ENCODE results near the gene CTU1.

CTU1 gene

GRCh38 chr19:51102991-51103390 lies 5.2 kb downstream of the CTU1 start:
- DNase-seq (ENCODE audit: low spot score): no peak

DNA sequence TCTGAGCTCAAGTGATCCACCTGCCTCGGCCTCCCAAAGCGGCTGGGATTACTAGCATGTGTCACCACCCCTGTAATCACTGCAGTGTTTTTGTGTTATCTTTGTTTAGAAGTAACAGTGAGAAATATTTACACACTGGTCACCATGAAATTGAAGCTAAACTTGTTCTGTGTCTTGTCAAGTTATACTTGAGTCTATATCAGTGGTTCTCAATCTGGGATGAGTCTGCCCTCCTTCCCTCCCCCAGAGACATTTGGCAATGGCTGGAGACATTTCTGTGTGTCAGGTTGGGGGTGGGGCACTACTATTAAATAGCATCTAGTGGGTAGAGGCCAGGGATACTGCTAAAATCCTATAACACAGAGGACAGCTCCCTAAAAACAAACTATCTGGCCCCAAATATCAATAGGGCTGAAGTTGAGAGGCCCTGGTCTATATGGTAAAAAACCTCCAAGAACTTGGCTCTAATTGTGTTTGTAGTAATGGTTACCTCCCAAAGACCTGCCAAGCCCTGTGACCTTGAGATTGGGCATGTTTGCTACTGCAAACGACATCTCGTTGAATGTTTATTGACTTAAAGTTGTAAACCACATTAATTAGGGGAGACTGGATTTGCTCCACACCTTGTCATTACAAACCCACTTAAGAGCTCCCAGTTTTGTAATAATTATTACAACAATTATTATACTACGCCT lies 6.9 kb downstream of the CTU1 start:
- no peak for DNase-seq (ENCODE audit: low spot score)

DNA sequence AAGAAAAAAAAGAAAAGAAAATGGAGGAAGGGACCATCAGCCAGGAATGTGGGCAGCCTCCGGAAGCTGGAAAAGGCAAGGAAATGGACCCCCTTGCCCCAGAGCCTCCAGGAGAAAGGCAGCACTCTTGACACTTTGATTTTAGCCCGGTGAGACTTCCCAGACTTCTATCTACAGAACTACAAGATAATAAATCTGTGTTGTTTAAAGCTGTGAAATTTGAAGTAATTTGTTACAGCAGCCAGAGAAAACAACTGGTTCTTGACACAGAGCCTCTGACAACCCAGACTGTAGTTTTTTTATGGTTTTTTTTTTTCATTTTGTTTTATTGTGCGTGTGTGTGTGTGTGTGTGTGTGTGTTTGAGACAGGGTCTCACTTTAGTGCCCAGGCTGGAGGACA lies 7.6 kb downstream of the CTU1 start:
- DNase-seq (ENCODE audit: low spot score): no peak

- no peak for DNase-seq (ENCODE audit: low spot score)
These were observed 9.2 kb downstream of the CTU1 start for GRCh38 chr19:51099047-51099382.

- DNase-seq (ENCODE audit: low spot score): no peak
These were observed 9.7 kb downstream of the CTU1 start for GRCh38 chr19:51098365-51099046.

GRCh38 chr19:51097796-51098195 lies 10.4 kb downstream of the CTU1 start:
- no peak for DNase-seq (ENCODE audit: low spot score)

- DNase-seq (ENCODE audit: low spot score): peak; percentile 52
These were observed 11.0 kb downstream of the CTU1 start for GRCh38 chr19:51097166-51097738.

GRCh38 chr19:51096473-51097165 lies 11.6 kb downstream of the CTU1 start:
- DNase-seq (ENCODE audit: low spot score): no peak

DNA sequence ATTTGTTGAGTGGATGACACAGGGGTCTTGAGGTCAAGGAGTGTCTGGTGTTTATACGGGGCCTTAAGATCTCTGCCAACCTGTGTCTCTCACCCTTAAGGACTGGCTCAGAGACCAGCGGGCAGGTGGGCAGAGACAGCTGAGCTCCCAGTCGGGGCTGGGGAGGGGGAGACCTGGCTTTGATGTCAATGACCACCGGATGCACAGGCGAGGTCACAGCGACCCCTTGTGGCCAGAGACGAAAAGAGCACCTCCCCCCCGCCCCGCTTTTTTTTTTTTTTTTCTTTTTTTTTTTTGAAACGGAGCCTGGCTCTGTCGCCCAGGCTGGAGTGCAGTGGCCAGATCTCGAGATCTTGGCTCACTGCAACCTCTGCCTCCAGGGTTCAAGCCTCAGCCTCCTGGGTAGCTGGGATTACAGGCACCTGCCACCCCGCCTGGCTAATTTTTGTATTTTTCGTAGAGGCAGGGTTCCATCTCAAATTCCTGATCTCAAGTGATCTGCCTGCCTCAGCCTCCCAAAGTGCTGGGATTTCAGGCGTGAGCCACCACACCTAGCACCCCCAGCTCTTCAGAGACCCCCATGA lies 13.4 kb downstream of the CTU1 start:
- DNase-seq (ENCODE audit: low spot score): peak; percentile 51

GRCh38 chr19:51093510-51094345 lies 14.5 kb downstream of the CTU1 start:
- no peak for DNase-seq (ENCODE audit: low spot score)

GRCh38 chr19:51093101-51093500 lies 15.1 kb downstream of the CTU1 start:
- no peak for DNase-seq (ENCODE audit: low spot score)

DNA sequence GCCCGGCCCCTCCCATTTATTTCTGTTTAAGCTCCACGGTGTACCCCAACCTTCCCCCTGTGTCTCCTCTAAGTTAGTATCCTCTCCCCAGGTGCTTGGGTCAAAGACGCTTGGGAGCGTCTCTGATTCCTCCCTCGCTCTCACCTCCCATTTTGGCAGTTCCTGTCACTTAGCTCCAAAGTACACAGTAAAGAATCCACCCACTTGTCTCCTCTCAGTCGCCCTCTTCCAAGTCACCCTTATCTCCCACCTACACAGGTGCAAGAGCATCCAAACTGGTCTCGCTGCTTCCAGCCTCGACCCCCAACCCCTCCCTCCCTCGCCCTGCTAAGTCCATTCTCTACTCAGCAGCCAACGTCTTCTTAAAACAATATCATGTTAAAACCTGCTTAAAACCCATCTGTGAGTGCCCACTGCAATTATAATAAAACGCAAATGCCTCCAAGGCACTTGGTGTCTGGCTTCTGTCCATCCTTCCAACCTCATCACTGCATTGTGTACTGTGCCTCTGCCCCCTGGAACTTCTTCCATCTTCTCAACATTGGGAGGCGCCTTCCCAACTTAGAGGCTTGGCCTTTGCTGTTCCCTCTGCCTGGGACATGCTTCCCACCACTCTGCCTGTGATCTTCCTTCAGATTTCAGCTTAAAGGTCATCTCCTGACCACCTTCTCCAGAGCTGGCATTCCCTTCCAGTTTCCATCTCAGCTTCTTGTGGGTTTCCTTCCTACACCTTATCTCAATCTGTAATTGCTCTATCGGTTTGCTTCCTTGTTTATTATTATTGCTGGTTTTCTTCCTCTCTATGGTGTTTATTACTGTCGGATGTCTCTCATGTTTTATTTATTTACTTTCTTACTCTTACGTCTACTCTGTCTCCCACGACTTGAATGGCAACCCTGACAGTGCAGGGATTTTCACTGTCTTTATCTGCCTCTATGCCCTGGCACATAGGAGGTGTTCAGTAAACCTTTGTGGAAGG lies 16.0 kb downstream of the CTU1 start:
- no peak for DNase-seq (ENCODE audit: low spot score)

DNA sequence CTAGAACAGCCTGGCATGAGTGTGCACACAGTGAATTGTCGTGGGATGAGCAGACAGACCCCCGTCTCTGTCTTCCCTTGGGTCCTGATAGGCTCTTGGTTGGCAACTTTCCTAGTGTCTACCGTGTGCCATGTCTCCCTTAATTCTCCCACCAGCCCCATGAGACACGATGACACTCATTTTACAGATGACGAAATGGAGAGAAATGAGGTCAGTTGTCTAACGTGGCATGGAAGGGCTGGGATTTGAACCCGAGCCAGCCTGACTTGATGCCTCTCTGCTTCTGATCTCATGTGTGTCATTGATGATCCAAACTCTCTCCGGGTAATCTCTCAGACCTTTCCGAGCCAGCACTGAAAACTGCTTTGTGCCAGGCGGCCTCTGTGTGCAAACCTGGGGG lies 17.1 kb downstream of the CTU1 start:
- DNase-seq (ENCODE audit: low spot score): no peak

- DNase-seq (ENCODE audit: low spot score): no peak
These were observed 17.7 kb downstream of the CTU1 start for GRCh38 chr19:51090471-51090870.

- DNase-seq (ENCODE audit: low spot score): no peak
These were observed 18.4 kb downstream of the CTU1 start for GRCh38 chr19:51089786-51090185.

DNA sequence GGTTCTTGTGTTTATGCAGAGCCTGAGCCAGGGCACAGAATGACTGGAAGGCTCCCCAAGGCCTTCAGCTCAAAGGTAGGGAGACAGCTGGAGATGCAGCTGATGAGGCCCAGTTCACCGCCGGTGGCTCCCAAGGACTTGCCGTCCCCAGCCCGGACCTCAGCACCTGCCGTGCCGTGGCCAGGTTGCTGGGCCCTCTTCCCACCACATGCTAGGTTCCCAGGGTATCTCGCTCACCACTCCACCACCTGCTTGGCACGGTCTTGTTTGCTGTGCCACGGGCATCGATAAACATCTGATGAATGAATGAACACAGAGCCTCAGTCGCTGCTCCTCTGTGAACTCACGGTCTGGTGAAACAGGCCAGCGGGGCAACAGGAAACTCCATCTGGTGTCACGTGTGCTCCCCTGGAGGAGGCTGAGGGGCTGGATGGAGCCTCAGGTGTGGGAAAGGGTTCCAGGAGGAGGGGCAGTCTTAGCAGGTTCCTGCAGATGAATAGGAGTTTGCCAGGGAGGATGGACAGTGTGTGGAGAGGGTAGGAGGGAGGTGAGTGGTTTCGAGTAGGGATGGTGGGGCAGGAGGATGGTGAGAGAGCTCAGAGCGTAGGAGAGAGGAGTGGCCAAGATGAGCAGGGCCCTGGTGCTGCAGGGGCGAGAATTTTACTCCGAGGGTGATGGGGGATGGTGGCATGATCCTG lies 21.9 kb downstream of the CTU1 start:
- no peak for DNase-seq (ENCODE audit: low spot score)

- DNase-seq (ENCODE audit: low spot score): no peak
These were observed 23.7 kb downstream of the CTU1 start for GRCh38 chr19:51084505-51084904.

DNA sequence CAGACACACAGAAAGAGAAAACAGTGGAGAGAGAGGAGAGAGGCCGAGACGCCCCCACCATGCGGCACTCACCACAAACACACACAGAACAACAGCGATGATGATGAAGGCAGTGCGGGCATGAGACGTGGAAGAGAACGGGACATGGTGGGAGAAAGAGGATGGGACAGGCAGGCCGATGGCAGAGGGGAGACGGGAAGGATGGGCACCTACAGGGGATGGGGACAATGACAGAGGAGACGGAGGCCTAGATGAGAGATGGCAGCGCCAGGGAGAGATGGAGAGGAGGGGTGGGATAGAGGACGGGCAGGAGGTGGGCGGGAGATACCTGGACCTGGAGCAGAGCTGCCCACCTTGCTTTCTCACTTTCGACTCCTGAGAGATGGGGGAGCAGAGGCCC lies 24.4 kb downstream of the CTU1 start:
- no peak for DNase-seq (ENCODE audit: low spot score)

DNA sequence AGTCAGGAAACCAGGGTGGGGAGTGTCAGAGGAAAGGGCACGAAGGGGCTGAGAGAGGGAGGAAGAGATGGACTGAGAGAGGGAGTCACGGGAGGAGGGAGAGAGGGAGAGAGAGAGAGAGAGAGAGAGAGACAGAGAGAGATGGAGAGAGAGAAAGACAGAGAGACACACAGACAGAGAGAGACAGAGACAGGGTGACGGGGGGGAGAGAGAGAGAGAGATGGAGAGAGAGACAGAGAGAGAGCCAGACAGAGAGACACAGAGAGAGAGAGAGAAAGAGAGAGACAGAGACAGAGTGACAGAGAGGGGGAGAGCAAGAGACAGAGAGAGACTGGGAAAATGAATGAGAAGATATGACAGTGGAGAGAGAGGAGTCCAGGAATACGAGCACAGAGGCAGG lies 25.0 kb downstream of the CTU1 start:
- DNase-seq (ENCODE audit: low spot score): no peak

- no peak for DNase-seq (ENCODE audit: low spot score)
These were observed 25.6 kb downstream of the CTU1 start, which contains the start of gene KLK14 for GRCh38 chr19:51082611-51083010. KLK14 (minus strand) TSS chr19:51082887; CDS start chr19:51082614, 273 bp downstream.

All from hepatic stellate cell (primary cell).